Esophagus muscularis mucosa (tissue), 4 donors: ENCODE results near the gene FANCC.

Experiments
- EP300 ChIP-seq: sonication (generic); formaldehyde crosslinking; IDR thresholded peaks from one replicate; pipeline ENCODE4 v1.6.1; 2017; ENCODE audit warnings: antibody characterized with exemption
- POLR2A ChIP-seq: fragments of 450-650 bp; IDR thresholded peaks from one replicate; pipeline ENCODE4 v1.6.1; 2017; ENCODE audit warnings: antibody characterized with exemption, moderate library complexity, mild to moderate bottlenecking, low read depth
- POLR2AphosphoS5 ChIP-seq, 2 donors: sonication (generic); formaldehyde crosslinking; IDR thresholded peaks; one replicate each; pipeline ENCODE4 v1.6.1; 2017; ENCODE audit warnings: antibody characterized with exemption in 2 of 2
- TF ChIP-seq, protein P1 (sequence below), 3 experiments: fragments of 200-600 bp in 2 of 3; fragments of 450-650 bp in 1 of 3; sonication (generic) in 2 of 3; IDR thresholded peaks; one replicate each; pipeline ENCODE4 v1.5.1; 2017 to 2019; ENCODE audit warnings: antibody characterized with exemption in 3 of 3, mild to moderate bottlenecking in 2 of 3, moderate library complexity in 1 of 3

DNA sequence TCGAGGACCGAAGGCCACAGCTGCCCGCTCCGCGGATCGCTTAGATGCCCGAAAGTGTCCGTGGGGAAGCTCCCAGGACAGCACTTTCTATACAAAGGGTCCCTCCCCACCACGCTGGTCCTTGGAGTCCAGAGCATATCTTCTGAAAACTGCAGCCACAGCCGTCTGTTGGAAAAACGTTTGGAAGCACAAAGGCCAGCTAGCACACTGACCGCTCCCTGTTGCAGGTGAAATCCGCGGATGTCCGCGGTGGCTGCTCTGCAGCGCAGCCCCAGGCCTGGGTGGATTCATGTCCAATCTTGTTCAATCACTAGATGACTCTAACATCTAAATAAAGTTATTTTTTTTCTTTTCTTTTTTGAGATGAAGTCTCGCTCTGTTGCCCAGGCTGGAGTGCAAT lies 32.8 kb upstream of the FANCC start:
- TF ChIP-seq, protein P1, sequence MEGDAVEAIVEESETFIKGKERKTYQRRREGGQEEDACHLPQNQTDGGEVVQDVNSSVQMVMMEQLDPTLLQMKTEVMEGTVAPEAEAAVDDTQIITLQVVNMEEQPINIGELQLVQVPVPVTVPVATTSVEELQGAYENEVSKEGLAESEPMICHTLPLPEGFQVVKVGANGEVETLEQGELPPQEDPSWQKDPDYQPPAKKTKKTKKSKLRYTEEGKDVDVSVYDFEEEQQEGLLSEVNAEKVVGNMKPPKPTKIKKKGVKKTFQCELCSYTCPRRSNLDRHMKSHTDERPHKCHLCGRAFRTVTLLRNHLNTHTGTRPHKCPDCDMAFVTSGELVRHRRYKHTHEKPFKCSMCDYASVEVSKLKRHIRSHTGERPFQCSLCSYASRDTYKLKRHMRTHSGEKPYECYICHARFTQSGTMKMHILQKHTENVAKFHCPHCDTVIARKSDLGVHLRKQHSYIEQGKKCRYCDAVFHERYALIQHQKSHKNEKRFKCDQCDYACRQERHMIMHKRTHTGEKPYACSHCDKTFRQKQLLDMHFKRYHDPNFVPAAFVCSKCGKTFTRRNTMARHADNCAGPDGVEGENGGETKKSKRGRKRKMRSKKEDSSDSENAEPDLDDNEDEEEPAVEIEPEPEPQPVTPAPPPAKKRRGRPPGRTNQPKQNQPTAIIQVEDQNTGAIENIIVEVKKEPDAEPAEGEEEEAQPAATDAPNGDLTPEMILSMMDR (IDR thresholded peaks at IDR 0.05), result no peak
- TF ChIP-seq POLR2AphosphoS5 (IDR thresholded peaks at IDR 0.05) (no peak), POLR2A (no peak), EP300 (no peak)
